ENCODE measurements around the gene VPS41.

The VPS41 gene

DNA sequence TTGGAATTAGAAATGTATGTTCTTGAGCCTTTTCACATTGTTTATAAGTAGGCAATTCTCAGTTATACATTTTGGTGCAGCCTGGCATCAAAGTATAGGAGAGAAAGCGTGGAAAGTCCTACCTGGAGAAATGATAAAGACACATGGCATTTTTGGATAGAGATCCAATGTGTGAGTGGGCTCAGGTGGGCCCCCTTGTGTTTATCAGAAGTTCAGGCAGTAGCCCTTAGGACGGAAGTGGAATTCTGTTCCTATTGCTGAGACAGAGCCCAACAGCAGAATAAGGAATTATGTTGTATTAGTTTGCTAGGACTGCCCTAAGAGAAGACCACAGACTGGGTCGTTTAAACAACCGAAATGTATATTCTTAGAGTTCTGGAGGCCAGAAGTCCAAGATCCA lies 192.6 kb downstream of the VPS41 start:
- DNase-seq = no peak

DNA sequence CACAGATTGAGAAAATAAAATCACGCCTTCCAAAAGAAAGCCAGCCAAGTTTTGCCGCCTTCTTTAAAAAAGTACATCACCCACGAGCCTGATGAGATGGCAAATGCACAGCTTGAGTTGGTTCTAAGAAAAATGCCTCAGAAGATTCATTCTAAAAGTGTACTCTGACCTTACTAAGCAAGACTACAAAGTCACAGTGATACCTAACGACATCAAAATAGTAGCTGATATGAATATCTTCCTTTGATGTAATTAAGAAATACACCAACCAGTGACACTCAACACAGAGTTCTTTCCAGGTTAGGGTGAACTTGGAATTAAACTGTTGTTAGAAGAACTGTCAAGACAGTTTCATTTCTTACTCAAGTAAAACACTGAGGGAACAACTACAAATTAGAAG lies 199.9 kb downstream of the VPS41 start:
- no peak for DNase-seq

DNA sequence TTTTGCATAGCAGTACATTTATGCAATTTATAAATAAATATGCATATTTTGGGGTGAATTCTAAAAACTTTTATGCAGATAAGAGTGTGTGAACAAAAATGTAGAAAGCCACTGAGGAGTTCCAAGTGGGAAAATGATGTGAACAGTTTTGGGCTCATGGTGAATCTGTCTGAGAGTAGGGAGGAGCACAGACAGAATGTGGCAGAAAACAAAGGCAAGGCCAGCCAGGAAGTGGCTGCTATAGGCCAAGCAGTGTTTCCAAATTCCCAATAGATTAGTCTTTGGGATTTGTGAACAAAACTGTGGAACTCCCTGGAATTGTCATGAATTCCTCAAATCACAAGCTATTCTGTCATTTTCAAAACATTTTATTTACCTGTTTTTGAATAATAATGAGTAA lies 204.2 kb downstream of the VPS41 start:
- DNase-seq = no peak

DNA sequence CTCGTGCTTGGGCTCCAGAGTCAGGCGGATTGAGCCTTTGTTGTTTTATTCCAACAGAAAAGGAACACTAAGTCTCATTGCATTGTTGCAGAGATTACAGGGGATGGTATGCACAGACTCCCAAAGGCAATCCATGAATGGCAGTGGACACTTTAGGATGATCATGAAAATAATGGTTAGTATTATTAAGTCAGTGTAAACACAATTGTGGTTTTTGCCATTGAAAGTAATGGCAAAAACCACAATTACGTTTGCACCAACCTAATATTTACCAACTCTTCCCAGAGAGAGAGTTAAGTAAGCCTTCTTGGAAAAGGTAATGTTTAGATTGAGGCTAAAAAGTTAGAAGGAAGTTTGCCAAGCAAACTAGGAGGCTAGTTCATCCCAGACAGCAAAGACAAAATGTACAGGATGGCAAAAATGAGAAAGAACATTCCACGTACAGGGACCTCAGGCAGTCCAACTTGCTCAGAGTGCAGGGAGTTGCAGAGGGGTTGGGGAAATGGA lies 204.9 kb downstream of the VPS41 start:
- no peak for DNase-seq

DNA sequence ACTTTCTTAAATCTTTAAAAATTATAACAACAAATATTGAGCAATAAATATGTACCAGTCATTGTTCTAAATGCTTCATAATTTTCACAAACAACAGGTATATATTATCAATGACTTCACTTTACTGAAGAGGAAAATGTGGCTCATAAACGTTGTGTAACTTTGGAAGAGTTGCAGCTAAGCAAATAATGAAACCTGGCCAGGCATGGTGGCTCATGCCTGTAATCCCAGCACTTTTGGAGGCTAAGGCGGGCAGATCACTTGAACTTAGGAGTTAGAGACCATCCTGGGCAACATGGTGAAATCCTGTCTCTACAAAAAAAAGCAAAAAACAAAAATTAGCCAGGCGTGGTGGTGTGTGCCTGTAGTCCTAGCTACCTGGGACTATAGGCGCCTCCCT lies 205.9 kb downstream of the VPS41 start:
- DNase-seq = no peak

DNA sequence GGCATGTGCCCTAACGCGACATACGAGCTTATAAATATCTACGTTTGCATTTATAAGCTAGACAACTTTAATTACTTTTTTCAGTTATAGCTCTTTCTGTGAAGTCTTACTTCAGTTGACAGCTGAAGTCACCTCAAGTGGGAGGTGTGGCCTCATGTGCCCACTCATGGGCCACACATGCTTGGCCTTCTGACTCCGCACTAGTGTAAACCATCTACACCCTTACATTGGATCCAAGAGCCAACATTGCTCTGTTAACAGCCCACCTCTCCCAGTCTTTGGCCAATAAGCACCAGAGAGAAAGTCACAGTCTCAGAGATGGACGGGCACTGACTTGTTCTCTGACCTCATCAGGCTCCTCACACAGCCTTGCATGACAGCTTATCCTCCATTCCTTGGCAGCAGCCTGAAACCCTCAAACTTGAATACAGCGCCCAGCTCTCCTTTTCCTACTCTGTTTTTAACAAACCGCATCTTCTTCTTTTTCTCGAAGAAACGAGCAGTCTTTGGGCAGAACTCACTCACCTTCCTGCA lies 206.9 kb downstream of the VPS41 start:
- no peak for DNase-seq

DNA sequence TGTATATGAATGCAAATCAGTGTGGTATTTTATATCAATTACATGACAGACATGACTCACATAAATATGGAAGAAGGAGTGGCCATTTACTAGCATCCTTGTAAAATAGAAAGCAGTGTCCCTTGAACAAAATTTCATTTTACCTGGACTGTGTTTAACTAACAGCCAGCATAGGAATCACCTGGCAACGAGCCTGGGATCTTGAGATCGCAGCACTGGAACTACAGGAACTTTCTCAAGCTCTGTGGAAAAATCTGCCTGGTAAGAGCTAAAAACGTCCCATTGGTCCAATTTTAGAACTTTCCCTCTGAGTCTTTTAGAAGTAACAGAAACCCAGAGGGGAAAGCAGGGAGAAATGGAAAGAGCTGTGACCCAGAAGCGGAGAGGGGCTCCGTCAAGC lies 208.9 kb downstream of the VPS41 start:
- DNase-seq = no peak

DNA sequence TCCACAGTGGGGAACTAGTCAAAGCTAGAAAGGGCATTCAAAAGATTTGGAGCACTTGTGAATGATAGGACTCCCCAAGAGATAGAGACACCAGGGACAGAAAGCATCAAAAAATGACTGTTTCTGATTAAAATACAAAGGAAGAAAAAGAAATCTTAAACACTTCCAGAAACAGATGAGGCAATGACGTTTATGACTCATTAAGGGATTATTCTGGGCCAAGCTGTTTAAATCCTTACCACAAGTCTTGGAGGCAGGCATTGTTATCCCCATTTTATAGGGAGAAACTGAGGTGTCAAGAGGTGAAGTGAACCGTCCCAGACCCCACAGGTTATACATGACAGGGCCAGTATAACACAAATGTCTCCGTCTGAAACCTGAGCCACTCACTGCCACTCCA lies 209.5 kb downstream of the VPS41 start:
- no peak for DNase-seq

DNA sequence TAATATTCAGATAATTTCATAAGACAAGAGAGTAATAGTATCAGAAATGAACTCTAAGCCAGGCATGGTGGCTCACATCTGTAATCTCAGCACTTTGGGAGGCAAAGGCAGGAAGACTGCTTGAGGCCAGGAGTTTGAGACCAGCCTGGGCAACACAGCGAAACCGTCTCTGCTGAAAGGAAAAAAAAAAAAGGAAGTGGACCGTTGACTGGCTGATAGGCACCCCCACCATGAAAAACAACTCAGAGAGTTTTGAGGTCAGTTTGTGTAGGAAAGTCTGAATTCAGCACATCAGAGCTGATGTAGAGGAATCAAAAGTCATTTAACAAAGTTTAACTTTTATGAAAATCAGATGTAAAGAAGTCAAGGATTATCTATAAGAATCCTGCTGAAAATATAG lies 214.7 kb downstream of the VPS41 start:
- DNase-seq = no peak

DNA sequence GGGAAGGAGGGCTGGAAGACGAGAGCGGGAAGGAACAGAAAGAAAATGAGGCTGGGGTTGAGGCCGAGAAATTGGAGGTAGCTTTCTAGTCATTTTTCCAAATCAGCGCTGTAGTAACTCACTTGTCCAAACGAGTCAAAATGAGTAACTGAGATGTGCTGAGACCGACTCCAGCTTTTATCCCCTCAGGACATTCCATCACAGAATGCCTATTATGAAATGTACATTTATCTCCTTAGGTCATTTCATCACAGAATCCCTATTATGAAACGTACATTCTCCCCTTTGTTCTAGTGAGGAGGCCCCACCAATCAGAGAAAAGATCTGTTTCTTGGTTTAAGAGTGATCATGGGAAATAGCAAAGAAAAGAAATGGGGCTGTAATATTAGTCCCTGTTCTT lies 222.1 kb downstream of the VPS41 start:
- no peak for DNase-seq

DNA sequence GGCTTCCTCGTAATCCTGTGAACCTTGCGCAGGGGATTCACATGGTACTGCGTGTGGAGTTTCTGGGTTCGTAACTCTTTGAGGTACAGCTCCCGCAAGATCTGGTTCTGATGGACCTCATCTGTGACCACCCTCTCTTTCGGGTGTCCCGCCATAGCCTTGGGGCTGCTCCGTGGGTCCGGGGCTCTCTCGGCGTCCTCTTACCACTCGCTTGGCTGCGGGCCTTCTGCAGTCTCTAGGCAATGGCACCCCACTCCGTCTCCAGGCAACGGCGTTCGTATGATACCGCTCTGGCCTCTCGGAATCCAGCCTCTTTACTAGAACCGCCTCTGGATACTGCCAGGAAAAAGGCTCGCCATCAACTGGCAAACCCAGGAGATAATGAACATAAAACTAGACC lies 223.1 kb downstream of the VPS41 start:
- DNase-seq = no peak

DNA sequence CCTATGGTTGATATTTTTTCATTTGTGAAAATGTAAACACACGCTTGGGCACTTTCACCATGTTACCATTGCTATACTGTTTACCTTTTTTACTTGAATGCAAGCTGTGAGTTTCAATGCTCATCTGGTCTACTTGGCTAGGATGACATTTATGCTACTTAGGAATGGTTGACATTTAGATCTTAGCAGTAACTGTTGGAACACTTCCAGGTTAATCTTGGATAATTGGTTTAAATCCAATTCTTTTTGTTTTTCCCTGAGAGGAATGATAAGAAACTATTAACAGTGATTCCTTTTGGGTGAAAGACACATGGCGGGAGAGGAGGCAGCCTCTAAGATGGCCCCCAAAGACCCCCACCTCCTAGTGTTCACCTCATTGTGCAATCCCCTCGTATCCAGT lies 226.4 kb downstream of the VPS41 start:
- DNase-seq = no peak

DNA sequence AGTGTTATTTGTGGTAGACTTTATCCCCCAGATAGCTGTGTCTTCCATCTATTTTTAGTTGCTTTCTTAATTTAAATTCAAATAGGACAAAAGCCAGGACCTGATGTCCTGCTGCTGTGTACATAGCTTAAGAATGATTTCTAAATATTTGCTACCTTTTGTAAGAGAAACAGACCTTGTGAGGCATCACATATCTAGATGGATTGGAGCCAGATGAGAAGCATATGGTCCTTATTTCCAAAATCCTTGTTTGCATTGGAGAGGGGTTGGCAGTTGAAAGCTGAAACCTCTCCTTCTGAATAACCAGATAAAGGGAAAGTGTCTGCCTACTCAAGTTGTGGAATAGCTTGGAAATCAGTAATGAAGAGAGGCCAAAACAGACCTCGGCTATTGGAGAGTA lies 227.1 kb downstream of the VPS41 start:
- DNase-seq = no peak

DNA sequence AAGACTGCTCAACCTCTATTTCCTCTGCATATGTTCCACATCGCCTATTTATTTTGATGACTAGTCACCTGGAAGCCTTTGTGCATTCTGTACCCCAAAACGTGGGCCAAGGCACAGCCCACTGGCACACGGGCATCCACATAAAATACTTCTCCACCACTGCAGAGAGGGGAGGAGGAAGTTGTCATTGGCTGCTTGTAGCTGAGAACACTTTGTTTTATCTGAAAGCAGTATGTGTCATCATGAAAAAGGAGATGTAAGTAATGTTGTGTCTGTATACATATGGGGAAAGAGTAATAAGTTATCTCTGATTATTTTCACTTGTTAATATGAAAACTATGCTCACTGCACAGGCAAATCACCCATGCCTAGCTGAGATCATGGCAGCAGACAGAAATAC lies 229.6 kb downstream of the VPS41 start:
- DNase-seq = no peak

DNA sequence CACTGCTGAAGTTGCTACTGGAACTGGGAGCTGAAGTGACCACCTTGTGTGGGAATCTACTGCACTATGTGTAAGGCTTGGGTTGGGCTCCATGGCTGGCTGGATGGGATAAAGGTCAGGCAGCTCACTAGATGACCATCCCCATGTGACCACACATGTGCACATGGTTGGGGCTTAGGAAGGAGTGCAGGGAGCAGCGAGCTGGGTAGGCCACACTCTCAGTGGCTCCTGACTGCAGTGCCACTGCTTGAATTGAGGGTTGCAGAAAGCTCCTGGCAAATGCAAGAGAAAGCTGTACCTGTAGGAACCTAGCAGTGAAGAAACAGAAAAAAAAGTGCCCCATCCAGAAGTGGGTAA lies 230.3 kb downstream of the VPS41 start:
- no peak for DNase-seq

DNA sequence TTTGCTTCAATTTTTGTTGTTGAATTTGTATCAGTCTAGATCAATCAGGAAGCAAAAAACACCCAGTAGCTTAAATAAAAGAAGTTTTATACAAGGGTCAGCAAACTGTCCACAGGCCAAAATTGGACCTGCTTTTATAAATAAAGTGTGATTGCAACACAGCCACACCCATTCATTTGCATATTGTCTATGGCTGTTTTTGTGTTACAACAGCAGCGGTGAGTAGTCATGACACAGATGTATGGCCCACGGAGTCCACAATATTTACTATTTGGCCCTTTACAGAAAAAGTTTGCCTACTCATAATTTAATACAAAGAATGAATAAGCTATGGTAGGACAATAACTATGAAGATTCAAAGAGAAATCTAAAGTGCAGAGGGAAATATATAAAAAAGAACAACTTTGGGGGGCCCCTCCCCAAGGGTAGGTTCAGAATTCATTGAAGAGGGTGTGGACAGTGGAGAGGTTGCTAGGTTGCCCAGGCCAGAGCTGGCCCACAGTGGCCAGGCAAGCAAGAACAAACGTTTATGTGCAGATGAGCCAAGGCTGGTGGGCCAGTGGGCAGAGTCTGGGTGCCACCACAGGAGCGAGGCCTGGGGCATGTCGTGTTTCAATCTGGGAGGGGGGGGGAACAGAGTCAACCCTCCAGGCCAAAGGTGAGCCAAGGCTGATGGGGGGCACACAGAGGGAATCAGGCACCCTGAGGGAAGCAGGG lies 230.9 kb downstream of the VPS41 start:
- no peak for DNase-seq

DNA sequence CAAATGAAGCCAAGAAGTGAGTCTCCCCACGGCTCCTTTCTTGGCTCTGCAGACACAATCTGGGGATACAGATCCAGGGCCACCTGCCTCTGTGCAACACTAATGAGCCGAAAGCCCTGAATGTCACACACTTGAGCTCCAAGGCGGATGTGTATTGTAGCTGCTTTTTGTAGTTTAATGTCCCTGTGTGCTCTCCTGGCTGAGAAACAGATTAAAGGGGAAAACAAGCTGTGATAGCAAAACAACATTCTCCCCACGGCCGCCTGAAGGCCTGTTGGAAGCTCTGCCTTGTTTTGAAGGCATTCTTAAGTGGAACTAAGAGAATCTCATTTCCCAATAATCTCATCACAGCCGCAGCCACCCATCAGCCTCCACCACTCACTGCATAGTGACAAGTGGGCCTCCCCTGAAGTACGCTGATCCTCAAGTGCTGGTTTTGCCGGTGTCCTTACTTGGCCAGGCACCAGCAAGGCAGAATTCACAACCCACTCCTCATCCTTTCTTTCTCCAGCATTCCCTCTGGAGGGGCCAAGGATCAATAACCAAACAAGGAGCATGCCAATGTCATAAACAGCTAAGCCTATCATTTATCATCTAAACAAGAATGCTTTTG lies 233.4 kb downstream of the VPS41 start:
- no peak for DNase-seq

DNA sequence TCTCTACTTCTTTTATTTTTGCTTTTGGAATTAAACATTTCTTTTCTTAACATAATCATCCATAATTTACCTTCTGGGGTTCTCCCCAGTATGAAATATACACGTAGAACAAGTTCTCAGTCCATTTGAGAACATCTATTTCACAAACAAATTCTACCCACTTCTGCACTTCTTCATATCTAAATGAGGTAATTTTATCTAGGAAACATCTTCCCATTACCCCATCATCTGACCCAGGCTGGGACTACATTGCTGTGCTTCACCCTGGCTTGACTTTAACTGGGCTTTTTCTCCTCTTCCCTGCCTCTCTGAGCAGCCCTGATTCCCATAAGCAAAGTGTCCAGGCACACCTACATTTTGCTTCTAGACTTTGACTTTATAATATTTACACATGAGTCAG lies 234.5 kb downstream of the VPS41 start:
- DNase-seq = no peak

DNA sequence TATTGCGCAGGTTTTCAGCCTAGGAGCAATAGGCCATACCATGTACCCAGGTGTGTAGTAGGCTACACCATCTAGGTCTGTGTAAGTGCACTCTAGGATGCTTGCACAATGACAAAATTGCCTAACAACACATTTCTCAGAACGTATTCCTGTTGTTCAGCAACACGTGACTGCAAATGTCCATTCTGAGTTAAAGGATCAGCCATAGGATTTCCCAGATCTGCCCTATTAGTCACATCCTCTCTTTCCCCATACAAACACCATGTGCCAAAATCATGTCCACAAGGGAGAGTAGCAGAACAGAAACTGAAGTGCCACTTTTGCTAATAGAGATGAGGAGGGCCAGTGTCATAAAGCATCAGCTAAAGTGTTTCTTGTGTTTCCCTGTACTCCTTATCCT lies 235.2 kb downstream of the VPS41 start:
- DNase-seq = no peak

Measured in midbrain (tissue), 1 donor.